HG03060 (cell line): ENCODE results near the gene ACP5.
A peak's percentile ranks its signal among the peaks of the same experiment; 100 is the strongest.
"Not testable (repeated sequence)": the region's sequence is repeated elsewhere in the genome, so short reads cannot be mapped to it uniquely, and the experiment has no call there.

ENCODE experiments used
- ATAC-seq: cut with Tn5 transposase; IDR thresholded peaks from one replicate; pipeline ENCODE4 v1.9.1; 2021; ENCODE audit warnings: low read depth, moderate number of reproducible peaks; ENCODE audit not compliant: unreplicated experiment

ACP5 gene

GRCh38 chr19:11577451-11578257 lies at the start of gene ACP5:
ACP5 (minus strand) TSS chr19:11577645; CDS start chr19:11577317, 328 bp downstream.
- no peak for ATAC-seq

GRCh38 chr19:11626252-11626651 lies 48.8 kb upstream of the ACP5 start:
- ATAC-seq: no peak

DNA sequence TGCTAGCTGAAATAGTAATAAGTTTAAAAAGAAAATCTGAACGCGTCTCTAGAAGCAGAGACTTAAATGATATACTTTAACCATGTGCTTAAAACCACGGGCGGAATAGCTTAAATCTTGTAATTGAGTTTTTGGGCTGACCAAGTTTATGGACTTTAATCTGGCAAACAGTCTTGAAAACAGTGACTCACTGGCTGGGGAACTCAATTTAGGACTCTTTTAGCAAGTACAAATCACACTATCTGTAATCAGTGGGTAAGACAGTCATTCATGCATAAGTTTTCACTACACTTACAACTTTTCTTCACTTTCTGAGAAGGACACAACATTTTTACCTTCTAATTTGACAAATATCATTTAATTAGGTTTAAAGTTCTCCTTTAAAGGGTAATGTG lies 46.6 kb upstream of the ACP5 start:
- ATAC-seq: no peak

DNA sequence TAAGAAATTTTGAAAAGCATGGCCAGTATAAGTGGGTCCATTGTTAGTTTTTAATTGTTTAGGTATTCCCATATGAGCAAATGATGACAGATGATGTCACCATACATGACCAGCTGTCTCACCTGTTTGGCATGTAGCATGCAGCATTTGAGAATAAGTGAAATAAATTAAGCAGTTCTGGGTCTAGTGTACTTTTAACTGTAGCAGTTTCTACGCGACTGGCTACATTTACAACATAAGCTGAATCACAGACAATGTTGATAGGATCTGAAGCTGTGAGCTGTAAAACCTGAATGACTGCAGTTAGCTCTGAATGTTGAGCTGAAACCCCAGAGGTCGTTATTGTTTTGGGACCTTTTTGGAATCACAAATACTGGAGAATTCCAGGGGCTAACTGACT lies 45.0 kb upstream of the ACP5 start:
- not testable (repeated sequence) for ATAC-seq

- no peak for ATAC-seq
Measured at GRCh38 chr19:11620553-11620952, 43.1 kb upstream of the ACP5 start.

DNA sequence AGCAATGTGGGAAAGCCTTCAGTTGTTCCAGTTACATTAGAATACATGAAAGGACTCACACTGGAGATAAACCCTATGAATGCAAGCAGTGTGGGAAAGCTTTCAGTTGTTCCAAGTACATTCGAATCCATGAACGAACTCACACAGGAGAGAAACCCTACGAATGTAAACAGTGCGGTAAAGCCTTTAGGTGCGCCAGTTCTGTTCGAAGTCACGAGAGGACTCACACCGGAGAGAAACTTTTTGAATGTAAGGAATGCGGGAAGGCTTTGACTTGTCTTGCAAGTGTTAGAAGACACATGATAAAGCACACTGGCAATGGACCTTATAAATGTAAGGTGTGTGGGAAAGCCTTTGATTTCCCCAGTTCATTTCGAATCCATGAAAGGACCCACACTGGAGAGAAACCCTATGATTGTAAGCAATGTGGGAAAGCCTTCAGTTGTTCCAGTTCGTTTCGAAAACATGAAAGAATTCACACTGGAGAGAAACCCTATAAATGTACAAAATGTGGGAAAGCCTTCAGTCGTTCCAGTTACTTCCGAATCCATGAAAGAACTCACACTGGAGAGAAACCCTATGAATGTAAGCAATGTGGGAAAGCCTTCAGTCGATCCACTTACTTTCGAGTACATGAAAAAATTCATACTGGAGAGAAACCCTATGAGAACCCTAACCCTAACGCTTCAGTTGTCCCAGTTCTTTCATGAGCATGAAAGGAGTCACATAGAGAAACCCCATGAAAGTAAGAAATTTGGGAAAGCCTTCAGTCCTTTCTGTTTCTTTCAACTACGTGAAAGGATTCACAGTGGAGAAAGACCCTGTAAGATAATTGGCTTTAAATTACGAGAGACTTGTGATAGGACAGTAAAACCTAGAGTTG lies 40.0 kb upstream of the ACP5 start:
- no peak for ATAC-seq

DNA sequence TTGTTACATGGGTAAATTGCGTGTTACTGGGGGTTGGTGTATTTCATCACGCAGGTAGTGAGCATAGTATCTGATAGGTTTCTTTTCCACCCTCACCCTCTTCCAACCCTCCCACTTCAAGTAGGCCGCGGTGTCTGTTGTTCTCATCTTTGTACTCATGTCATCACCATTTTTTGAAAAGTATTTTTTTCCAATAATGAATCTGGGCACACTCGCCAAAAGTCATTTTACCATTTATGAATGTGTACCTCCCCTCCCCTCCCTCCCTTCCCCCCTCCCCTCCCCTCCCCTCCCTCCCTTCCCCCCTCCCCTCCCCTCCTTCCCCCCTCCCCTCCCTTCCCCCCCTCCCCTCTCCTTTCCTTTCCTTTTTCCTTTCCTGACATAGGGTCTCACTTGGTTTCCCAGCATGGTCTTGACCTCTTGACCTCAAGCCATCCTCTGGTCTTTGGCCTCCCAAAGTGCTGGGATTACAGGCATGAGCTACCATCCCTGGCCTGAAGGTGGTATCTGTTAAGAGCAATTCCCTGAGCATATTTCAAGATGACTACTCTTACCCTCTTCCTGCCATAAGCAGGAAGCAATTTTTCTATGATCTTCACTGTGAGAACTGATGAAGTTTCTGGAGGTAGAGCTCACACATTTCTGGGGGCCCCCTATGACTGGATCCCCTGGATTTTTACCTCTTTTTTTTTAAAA lies 35.5 kb upstream of the ACP5 start:
- ATAC-seq: no peak

DNA sequence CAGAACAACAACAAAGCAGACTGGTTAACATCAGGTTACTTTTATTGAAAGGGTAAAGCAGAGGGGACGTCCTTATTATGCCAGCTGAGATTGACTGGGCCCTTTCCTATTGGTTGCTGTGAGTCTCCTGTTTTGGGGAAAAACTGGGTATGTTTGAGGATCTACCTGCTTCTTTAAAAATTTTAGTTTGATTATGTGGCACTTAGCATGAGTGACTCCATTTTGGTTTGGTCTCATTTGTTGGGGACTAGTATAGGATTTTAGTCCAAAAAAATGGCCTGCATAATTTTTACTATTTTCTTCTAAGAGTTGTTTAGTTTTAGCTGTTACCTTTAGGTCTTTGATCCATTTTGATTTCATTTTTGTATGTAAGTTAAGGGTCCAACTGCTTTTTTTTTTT lies 34.3 kb upstream of the ACP5 start:
- no peak for ATAC-seq

GRCh38 chr19:11606484-11606883 lies 29.0 kb upstream of the ACP5 start:
- ATAC-seq: no peak

GRCh38 chr19:11599704-11600103 lies 22.3 kb upstream of the ACP5 start:
- not testable (repeated sequence) for ATAC-seq

- no peak for ATAC-seq
Measured at GRCh38 chr19:11598746-11599145, 21.3 kb upstream of the ACP5 start.

DNA sequence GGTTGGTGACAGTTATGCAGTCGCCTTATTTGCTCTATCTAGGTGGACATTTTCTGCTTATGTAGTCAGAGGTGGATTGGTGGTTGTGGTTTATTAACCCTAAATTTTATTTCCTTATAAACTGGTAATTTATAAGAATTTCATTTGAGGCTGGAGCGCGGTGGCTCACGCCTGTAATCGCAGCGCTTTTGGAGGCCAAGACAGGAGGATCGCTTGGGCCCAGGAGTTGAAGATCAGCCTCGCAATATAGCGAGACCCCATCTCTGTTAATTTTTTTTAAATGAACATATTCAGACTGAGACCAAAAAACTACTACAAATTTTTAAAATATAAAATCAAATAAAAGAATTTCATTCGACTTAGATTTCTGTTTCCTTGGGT lies 20.6 kb upstream of the ACP5 start:
- ATAC-seq: no peak

DNA sequence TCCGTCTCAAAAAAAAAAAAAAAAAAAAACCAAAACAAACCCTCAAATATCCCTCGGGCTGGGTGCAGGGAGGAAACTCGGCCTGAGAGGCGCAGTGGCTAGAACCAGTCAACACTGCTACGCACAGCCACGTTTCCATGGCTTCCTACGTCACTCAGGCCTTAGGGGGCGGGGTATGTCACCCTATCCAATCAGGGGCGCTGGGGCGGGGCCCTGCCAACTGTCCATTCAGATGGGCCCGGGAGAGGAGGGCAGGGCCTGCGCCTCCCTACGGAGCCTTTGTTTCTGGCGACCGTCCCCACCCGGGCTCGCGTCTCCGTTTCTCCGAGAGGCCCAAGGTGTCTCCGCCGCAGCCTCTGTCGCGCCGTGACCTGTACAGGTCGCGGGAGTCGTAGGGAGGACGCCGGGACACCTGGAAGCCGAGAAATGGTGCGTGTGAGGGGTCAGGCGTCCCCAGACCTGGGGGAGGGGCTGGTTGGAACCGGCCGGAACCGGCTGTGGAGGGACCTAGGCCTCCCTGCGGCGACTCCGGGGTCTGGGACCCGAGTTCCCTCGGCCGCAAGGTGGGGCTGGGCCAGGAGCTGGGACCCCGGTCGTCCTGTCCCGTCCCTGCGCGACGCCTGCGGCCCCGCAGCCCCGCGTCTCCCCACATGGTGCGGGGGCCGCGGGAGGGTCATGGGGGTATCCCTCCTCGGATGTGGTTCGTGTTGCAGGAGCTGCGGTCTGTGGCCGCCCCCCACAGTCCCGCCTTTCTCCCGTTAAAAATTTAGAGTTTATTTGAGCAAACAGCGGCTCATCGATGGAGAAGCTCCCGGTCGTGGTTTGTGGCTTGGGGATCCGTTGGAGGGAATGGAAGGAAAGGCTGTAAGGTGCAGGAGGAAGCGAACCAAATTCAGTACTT lies 20.0 kb upstream of the ACP5 start, which contains the start of gene ZNF627:
Gene ZNF627 (plus strand): TSS at position 282 of the 901 bp plus-strand sequence. CDS start 145 bp downstream, at position 427.
- peak; percentile 97 for ATAC-seq

GRCh38 chr19:11596156-11596555 lies 18.7 kb upstream of the ACP5 start:
- ATAC-seq: no peak

GRCh38 chr19:11594084-11594483 lies 16.6 kb upstream of the ACP5 start:
- ATAC-seq: no peak

DNA sequence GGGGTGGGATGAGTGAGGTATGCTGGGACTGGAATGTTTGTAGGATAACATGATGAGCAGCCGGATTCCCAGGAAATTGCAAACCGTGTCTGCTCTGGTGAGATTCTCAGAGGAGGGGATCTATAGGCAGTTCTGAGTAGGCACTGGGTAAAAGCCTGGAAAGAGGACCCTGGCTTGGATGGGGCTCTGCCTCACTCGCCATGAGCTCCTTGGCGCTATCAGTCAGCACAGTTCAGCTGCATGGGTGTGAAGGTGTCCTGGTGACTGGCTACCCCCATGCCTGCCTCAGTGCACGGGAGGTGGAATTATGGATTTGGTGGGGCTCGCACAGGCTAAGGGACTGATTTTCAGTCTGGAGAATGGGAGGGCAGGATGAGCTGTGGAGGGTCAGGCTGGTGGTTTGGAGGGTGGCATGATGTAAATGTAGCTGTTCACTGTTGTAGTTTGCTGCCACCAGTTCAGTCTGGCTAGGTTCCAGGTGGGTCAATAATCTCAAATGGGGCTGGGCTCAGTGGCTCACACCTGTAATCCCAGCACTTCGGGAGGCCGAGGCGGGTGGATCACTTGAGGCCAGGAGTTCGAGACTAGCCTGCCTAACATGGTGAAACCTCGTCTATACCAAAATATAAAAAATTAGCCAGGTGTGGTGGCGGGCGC lies 10.7 kb upstream of the ACP5 start:
- ATAC-seq: no peak

DNA sequence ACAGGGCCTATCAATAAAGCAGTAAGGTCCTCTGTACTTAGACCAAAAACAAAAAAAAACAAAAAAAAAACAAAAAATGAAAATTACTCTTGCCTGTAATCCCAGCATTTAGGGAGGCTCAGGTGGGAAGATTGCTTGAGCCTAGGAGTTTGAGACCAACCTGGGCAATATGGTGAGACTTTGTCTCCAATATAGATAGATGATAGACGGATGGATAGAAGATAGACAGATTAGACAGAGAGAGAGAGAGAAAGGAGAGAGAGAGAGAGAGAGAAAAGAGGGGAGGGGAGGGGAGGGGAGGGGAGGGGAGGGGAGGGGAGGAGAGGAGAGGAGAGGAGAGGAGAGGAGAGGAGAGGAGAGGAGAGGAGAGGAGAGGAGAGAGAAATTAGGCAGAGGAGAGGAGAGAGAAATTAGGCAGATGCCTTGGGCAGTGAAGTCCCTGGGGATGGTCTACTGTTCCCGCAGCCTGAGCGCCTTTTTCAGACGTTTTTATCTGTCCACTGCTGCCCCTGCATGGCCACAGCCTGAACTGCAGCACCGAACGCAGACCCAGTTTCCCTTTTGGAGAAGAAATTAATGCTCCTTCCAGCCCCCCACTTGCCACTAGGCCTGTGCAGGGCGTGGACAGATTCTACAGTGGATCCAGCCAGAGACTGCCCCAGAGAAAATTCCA lies 10.0 kb upstream of the ACP5 start:
- ATAC-seq: no peak

- ATAC-seq: no peak
Measured at GRCh38 chr19:11586331-11586730, 8.9 kb upstream of the ACP5 start.

DNA sequence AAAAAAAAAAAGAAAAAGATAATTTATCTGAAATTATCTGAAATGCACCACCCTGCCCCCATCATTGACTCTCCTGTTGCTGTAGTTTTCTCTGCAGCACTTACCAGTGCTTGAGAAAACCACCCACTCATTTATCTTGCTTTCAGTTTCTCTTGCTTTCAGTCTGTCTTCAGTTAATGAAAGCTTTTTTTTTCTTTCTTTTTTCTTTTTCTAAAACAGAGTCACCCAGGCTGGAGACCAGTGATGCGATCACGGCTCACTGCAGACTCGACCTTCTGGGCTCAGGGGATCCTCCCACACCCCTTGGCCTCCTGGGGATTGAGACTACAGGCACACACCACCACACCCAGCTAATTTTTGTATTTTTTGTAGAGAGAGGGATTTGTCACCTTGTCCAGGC lies 4.3 kb upstream of the ACP5 start:
- peak; percentile 80 for ATAC-seq
